K562 (cell line): ENCODE results near the gene RNPEPL1. TPM values are rescaled to one million over a fixed set of nuclear protein-coding genes. Genes with fewer than 3 reads are reported as not detected.

Experiments used
- GABPA ChIP-seq: fragments of 200-800 bp; sonication (Bioruptor generic); conservative IDR thresholded peaks from 2 replicates; pipeline ENCODE4 v1.6.1; 2016; ENCODE audit warnings: low read depth, missing genetic modification characterization, missing compliant biosample characterization
- HLTF ChIP-seq: fragments of 450-650 bp; IDR thresholded peaks from 2 replicates; pipeline ENCODE4 v1.6.1; 2016
- KDM5B ChIP-seq: fragments of 200-600 bp; sonication (generic); IDR thresholded peaks from 2 replicates; pipeline ENCODE4 v1.6.1; 2012; ENCODE audit warnings: low read depth, mild to moderate bottlenecking, moderate library complexity, low read length, control low read depth, inconsistent platforms; ENCODE audit not compliant: insufficient replicate concordance
- MAZ ChIP-seq, 2 experiments: fragments of 450-650 bp in 1 of 2; sonication (generic) in 1 of 2; formaldehyde crosslinking; IDR thresholded peaks in 1 of 2; conservative IDR thresholded peaks in 1 of 2; 2 replicates each; pipeline versions ENCODE4 v1.4.0 to v1.5.0; 2020; ENCODE audit warnings: mild to moderate bottlenecking in 1 of 2, missing genetic modification reagents in 1 of 2
- MCM3 ChIP-seq: fragments of 450-650 bp; IDR thresholded peaks from 2 replicates; pipeline ENCODE4 v1.6.1; 2016
- MYC ChIP-seq, 2 experiments: fragments of 250-450 bp in 1 of 2; sonication (Bioruptor Pico) in 1 of 2; IDR thresholded peaks; 2 replicates each; pipeline versions ENCODE4 v1.5.1 to v1.6.1; 2012 to 2021; ENCODE audit warnings: low read depth in 2 of 2, borderline replicate concordance in 1 of 2, improper control_type of control experiment in 1 of 2, low read length in 1 of 2, mild to moderate bottlenecking in 1 of 2, moderate library complexity in 1 of 2
- NCOR1 ChIP-seq: fragments of 450-650 bp; IDR thresholded peaks from 2 replicates; pipeline ENCODE4 v1.6.1; 2016; ENCODE audit warnings: mild to moderate bottlenecking, moderate library complexity
- PURB ChIP-seq: sonication (generic); formaldehyde crosslinking; IDR thresholded peaks from 2 replicates; pipeline ENCODE4 v1.9.0; 2021; ENCODE audit warnings: low read depth, mild to moderate bottlenecking, missing genetic modification reagents
- SP1 ChIP-seq: sonication (generic); formaldehyde crosslinking; IDR thresholded peaks from 2 replicates; pipeline ENCODE4 v1.8.1; 2022; ENCODE audit warnings: mild to moderate bottlenecking, missing genetic modification reagents
- TBL1XR1 ChIP-seq, 2 experiments: IDR thresholded peaks; 2 replicates each; pipeline ENCODE4 v1.6.1; 2012; ENCODE audit warnings: improper control_type of control experiment in 2 of 2, low read length in 2 of 2, mild to moderate bottlenecking in 1 of 2
- TFAM ChIP-seq: fragments of 250-450 bp; sonication (Bioruptor Pico); conservative IDR thresholded peaks from 2 replicates; pipeline ENCODE4 v1.5.0; 2021; ENCODE audit warnings: mild to moderate bottlenecking, moderate library complexity
- ZNF589 ChIP-seq: fragments of 200-800 bp; sonication (Bioruptor generic); IDR thresholded peaks from 2 replicates; pipeline ENCODE4 v1.6.1; 2016; ENCODE audit warnings: low read depth, missing genetic modification characterization, missing compliant biosample characterization
- ZNF780A ChIP-seq: fragments of 250-450 bp; sonication (Bioruptor Pico); IDR thresholded peaks from 2 replicates; pipeline ENCODE4 v1.5.0; 2021; ENCODE audit warnings: mild to moderate bottlenecking
- polyA plus RNA-seq, 8 experiments: library from polyadenylated mRNA; depleted of rRNA in 4 of 8; stranded (reverse) in 5 of 8; unstranded in 3 of 8; fragments of >200 nt; fragmentation: Nextera tagmentation in 2 of 8; fragmentation: Illumina TruSeq in 1 of 8; extraction: Ambion mirVana in 2 of 8; extraction: Trizol in 1 of 8; gene quantifications; 2 replicates each; pipeline versions ENCODE4 v1.2.1 to v1.2.3, GENCODE V29; 2011 to 2014; ENCODE audit warnings: inconsistent platforms in 1 of 8, missing spikeins in 1 of 8
- total RNA-seq, 7 experiments: library from RNA; depleted of rRNA in 6 of 7; stranded (reverse); fragments of >200 nt in 6 of 7; fragmentation: Illumina TruSeq in 2 of 7; extraction: Trizol in 2 of 7; gene quantifications; 2 replicates each; pipeline versions ENCODE4 v1.2.1 to v1.2.3, GENCODE V29; 2011 to 2021; ENCODE audit warnings: low replicate concordance in 1 of 7
- TF ChIP-seq, protein P1 (sequence below), 3 experiments: fragments of 200-800 bp in 1 of 3; fragments of 250-450 bp in 1 of 3; fragments of 450-650 bp in 1 of 3; sonication (Bioruptor Pico) in 1 of 3; sonication (Bioruptor generic) in 1 of 3; formaldehyde crosslinking in 1 of 3; IDR thresholded peaks; 2 replicates each; pipeline versions ENCODE4 v1.6.1 to v1.8.0; 2016 to 2022; ENCODE audit warnings: mild to moderate bottlenecking in 2 of 3, missing genetic modification characterization in 2 of 3, missing compliant biosample characterization in 1 of 3, moderate library complexity in 1 of 3
- TF ChIP-seq, protein P2 (sequence below), 2 experiments: fragments of 450-650 bp; conservative IDR thresholded peaks; 2 replicates each; pipeline ENCODE4 v1.6.1; 2017; ENCODE audit warnings: mild to moderate bottlenecking in 2 of 2, moderate library complexity in 2 of 2
- TF ChIP-seq, protein P3 (sequence below): IDR thresholded peaks from 2 replicates; pipeline ENCODE4 v1.6.1; 2016; ENCODE audit warnings: missing genetic modification characterization, missing compliant biosample characterization
- TF ChIP-seq, protein P4 (sequence below): conservative IDR thresholded peaks from 2 replicates; pipeline ENCODE4 v1.6.1; 2011; ENCODE audit warnings: low read depth, mild to moderate bottlenecking, low read length; ENCODE audit not compliant: control insufficient read depth

RNPEPL1 gene
- total and polyA plus RNA-seq, 9 of the 15 experiments (the other 6 are each of a cell fraction or from before 2014, with no cell fraction given): 0.07 to 38.7 (median 5.6) TPM

DNA sequence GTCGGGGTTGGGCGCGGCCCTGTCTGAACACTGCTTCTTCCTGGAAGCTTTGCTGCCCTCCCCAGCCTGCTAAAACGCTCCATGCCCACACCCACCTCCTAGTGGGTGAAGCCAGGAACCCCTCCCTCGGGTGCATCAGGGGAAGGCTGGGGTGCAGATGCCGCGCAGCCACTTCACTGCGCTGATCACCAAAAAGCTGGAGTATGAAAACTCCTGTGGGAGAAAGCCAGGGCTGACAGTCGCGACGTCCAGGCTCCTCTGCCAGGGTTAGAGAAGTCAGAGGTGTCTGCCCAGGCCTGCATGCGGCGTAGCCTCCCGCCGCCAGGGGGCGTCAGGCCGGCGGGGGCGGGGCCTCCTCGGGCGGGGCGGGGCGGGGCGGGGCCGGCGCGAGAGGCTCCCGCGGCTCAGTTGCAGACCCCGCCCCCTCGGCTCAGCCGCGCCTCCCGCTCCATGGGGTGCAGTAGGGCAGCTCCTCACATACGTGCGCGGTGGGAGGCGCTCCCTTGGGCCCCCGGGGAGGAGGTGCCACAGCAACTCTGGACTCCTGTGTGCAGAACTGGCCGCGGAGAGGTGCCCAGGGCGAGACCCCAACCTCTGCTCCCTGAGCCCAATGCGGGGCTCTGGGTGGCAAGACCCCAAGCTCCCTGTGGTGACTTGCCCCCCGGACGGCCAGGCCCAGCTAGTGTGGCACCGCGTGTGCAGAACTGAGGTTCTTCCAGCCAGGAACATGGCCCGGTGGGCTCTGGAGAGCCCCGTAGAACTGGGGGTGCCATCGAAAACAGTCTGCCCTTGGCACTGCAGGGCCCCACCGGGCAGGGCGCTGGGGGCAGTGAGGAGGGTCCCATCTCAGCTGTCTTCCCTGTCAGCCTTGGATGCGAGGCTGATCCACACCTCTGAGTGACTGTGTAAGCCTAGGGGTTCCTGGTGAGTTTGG, 1.8 kb upstream of the RNPEPL1 start (continued):
- 0 out of 2 replicates have a peak, but pooled peaks have one; percentile 67 for TF ChIP-seq SP1 (CRISPR knock-in tag)
- TF ChIP-seq HLTF: no peak
- TF ChIP-seq TBL1XR1 (IDR thresholded peaks at IDR 0.05; ENCODE audit: low read length in 2 of 2): no peak
- TF ChIP-seq, protein P1, sequence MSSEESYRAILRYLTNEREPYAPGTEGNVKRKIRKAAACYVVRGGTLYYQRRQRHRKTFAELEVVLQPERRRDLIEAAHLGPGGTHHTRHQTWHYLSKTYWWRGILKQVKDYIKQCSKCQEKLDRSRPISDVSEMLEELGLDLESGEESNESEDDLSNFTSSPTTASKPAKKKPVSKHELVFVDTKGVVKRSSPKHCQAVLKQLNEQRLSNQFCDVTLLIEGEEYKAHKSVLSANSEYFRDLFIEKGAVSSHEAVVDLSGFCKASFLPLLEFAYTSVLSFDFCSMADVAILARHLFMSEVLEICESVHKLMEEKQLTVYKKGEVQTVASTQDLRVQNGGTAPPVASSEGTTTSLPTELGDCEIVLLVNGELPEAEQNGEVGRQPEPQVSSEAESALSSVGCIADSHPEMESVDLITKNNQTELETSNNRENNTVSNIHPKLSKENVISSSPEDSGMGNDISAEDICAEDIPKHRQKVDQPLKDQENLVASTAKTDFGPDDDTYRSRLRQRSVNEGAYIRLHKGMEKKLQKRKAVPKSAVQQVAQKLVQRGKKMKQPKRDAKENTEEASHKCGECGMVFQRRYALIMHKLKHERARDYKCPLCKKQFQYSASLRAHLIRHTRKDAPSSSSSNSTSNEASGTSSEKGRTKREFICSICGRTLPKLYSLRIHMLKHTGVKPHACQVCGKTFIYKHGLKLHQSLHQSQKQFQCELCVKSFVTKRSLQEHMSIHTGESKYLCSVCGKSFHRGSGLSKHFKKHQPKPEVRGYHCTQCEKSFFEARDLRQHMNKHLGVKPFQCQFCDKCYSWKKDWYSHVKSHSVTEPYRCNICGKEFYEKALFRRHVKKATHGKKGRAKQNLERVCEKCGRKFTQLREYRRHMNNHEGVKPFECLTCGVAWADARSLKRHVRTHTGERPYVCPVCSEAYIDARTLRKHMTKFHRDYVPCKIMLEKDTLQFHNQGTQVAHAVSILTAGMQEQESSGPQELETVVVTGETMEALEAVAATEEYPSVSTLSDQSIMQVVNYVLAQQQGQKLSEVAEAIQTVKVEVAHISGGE (CRISPR knock-in tag; IDR thresholded peaks at IDR 0.05): no peak
- TF ChIP-seq, protein P2, sequence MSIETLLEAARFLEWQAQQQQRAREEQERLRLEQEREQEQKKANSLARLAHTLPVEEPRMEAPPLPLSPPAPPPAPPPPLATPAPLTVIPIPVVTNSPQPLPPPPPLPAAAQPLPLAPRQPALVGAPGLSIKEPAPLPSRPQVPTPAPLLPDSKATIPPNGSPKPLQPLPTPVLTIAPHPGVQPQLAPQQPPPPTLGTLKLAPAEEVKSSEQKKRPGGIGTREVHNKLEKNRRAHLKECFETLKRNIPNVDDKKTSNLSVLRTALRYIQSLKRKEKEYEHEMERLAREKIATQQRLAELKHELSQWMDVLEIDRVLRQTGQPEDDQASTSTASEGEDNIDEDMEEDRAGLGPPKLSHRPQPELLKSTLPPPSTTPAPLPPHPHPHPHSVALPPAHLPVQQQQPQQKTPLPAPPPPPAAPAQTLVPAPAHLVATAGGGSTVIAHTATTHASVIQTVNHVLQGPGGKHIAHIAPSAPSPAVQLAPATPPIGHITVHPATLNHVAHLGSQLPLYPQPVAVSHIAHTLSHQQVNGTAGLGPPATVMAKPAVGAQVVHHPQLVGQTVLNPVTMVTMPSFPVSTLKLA (conservative IDR thresholded peaks at IDR 0.05): no peak; a peak in 1 of 4 replicates
- no peak for TF ChIP-seq NCOR1
- TF ChIP-seq MAZ (CRISPR knock-in tag; conservative IDR thresholded peaks at IDR 0.05 in 1 of 2, IDR thresholded peaks at IDR 0.05 in 1 of 2): peak; percentile 47 to 51; a peak in 1 of 4 replicates
- TF ChIP-seq GABPA (tag): peak; percentile 8; the same call in 1 of the 2 replicates
- TF ChIP-seq MCM3: no peak
- TF ChIP-seq PURB: no peak
- TF ChIP-seq, protein P3, sequence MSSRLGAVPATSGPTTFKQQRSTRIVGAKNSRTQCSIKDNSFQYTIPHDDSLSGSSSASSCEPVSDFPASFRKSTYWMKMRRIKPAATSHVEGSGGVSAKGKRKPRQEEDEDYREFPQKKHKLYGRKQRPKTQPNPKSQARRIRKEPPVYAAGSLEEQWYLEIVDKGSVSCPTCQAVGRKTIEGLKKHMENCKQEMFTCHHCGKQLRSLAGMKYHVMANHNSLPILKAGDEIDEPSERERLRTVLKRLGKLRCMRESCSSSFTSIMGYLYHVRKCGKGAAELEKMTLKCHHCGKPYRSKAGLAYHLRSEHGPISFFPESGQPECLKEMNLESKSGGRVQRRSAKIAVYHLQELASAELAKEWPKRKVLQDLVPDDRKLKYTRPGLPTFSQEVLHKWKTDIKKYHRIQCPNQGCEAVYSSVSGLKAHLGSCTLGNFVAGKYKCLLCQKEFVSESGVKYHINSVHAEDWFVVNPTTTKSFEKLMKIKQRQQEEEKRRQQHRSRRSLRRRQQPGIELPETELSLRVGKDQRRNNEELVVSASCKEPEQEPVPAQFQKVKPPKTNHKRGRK (tag): no peak
- peak; percentile 36; the same call in 1 of the 2 replicates for TF ChIP-seq MYC (IDR thresholded peaks at IDR 0.05; ENCODE audit: low read depth, low read length)
- no peak; the same call in 1 of the 2 replicates for TF ChIP-seq MYC (CRISPR knock-in tag; IDR thresholded peaks at IDR 0.05; ENCODE audit: borderline replicate concordance, low read depth)
- no peak for TF ChIP-seq TFAM (CRISPR knock-in tag)
- TF ChIP-seq, protein P4, sequence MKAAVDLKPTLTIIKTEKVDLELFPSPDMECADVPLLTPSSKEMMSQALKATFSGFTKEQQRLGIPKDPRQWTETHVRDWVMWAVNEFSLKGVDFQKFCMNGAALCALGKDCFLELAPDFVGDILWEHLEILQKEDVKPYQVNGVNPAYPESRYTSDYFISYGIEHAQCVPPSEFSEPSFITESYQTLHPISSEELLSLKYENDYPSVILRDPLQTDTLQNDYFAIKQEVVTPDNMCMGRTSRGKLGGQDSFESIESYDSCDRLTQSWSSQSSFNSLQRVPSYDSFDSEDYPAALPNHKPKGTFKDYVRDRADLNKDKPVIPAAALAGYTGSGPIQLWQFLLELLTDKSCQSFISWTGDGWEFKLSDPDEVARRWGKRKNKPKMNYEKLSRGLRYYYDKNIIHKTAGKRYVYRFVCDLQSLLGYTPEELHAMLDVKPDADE: no peak; the same call in 1 of the 2 replicates
- no peak for TF ChIP-seq ZNF780A
- 0 out of 2 replicates have a peak, but pooled peaks have one; percentile 18 for TF ChIP-seq ZNF589 (CRISPR knock-in tag)
- no peak for TF ChIP-seq KDM5B
